Naive thymus-derived CD8-positive, alpha-beta T cell (primary cell): ENCODE data around the gene URGCP. TPM values are rescaled to one million over a fixed set of nuclear protein-coding genes. Genes with fewer than 3 reads are reported as not detected.

Experiments used
- ATAC-seq, 2 donors: fragments of 150-1000 bp; cut with Tn5 transposase in 1 of 2; sonication (Bioruptor Pico), chemical (Tn5 transposase) in 1 of 2; 1 replicate in 1 of 2; 2 replicates in 1 of 2; pipeline ENCODE4 v1.10.0; 2021; ENCODE audit warnings: mild to moderate bottlenecking in 2 of 2, moderate library complexity in 2 of 2
- POLR2A ChIA-PET: fragments of 350-600 bp; sonication (Branson Sonifier 250); formaldehyde crosslinking; loops from one replicate; lab custom pipeline; 2021; ENCODE audit warnings: antibody characterized with exemption; lab: Charles Lee
- DNase-seq, 10 donors: peaks; one replicate each; pipeline versions ENCODE4 v3.0.0 to v3.0.0-alpha.2; 2020 to 2022
- H3K27ac Mint-ChIP-seq, 10 donors: one replicate each; pipeline ENCODE4 v1.8.0; 2020 to 2022; ENCODE audit warnings: mild to moderate bottlenecking in 10 of 10, mixed read lengths in 10 of 10, moderate library complexity in 4 of 10, inconsistent platforms in 1 of 10
- H3K27me3 Mint-ChIP-seq, 5 donors: one replicate each; pipeline ENCODE4 v1.8.0; 2021 to 2022; ENCODE audit warnings: mixed read lengths in 5 of 5
- H3K36me3 Mint-ChIP-seq, 3 donors: one replicate each; pipeline ENCODE4 v1.8.0; 2020 to 2022; ENCODE audit warnings: mixed read lengths in 3 of 3, mild to moderate bottlenecking in 2 of 3, inconsistent platforms in 1 of 3
- H3K4me1 Mint-ChIP-seq, 4 donors: one replicate each; pipeline ENCODE4 v1.8.0; 2021 to 2022; ENCODE audit warnings: mixed read lengths in 4 of 4
- H3K4me3 Mint-ChIP-seq, 10 donors: one replicate each; pipeline ENCODE4 v1.8.0; 2020 to 2022; ENCODE audit warnings: mild to moderate bottlenecking in 10 of 10, mixed read lengths in 10 of 10, moderate library complexity in 6 of 10, inconsistent platforms in 1 of 10
- H3K9me3 Mint-ChIP-seq, 9 donors: one replicate each; pipeline ENCODE4 v1.8.0; 2020 to 2022; ENCODE audit warnings: mixed read lengths in 9 of 9, mild to moderate bottlenecking in 3 of 9, inconsistent platforms in 1 of 9, moderate library complexity in 1 of 9
- polyA plus RNA-seq, 3 donors: library from polyadenylated mRNA; unstranded; fragments of 300-500 nt; fragmentation: Illumina TruSeq; gene quantifications; one replicate each; pipeline ENCODE4 v1.2.3, GENCODE V29; 2021
- total RNA-seq, 8 experiments: library from RNA in 2 of 8; stranded (reverse) in 2 of 8; gene quantifications; one replicate each; pipeline ENCODE4 v1.2.3 and lab custom pipeline; 2021 to 2026

URGCP gene
- total and polyA plus RNA-seq, 5 experiments from 2014 or later = 20.1 to 34.2 (median 27.9) TPM

- peaks cover 0 to 32% (median 17%) of the 10 kb centered on the region in 3 donors for H3K36me3 Mint-ChIP-seq
- ATAC-seq = peak; percentile 1 to 6
- DNase-seq = peak in 1 of 10 donors; percentile 5
- peak overlapping the region; percentile 92 to 97 (median 95) for H3K4me3 Mint-ChIP-seq
- no peaks in the 10 kb centered on the region for H3K27me3 Mint-ChIP-seq
- POLR2A ChIA-PET = interaction anchor here (0.5 to 1.9 kb wide), 8 partner anchors 20 to 1241 kb away, joined by 4 to 14 read pairs (median 6); partner anchors contain the start of genes MRPL32, PSMA2, STK17A and TBRG4
- peaks cover 4 to 24% (median 23%) of the 10 kb centered on the region in 4 donors for H3K4me1 Mint-ChIP-seq
- peak overlapping the region; percentile 84 to 96 (median 94) for H3K27ac Mint-ChIP-seq
- peaks cover 0 to 1% (median 0%) of the 10 kb centered on the region in 9 donors for H3K9me3 Mint-ChIP-seq
Measured at GRCh38 chr7:43869867-43870240, 36.5 kb downstream of the URGCP start.

- Mint-ChIP-seq H3K4me3 (peak within 1 kb of the TSS; percentile 92 to 97 (median 95)), H3K9me3 (peaks cover 0 to 1% (median 0%) of the 10 kb centered on the region in 9 donors), H3K27me3 (no peaks in the 10 kb centered on the region), H3K27ac (peak within 1 kb of the TSS; percentile 87 to 97 (median 94)), H3K4me1 (peaks cover 4 to 24% (median 23%) of the 10 kb centered on the region in 4 donors), H3K36me3 (peaks cover 0 to 32% (median 17%) of the 10 kb centered on the region in 3 donors)
- ATAC-seq (peak; percentile 95 to 98), DNase-seq (peak; percentile 88 to 97 (median 93))
- POLR2A ChIA-PET = interaction anchor here (0.5 to 1.9 kb wide), 10 partner anchors 21 to 1242 kb away, joined by 3 to 14 read pairs (median 6); partner anchors contain the start of genes MRPL32, PSMA2, STK17A and TBRG4
Measured at GRCh38 chr7:43869006-43869866, 37.2 kb downstream of the URGCP start, which contains the start of gene MRPS24. TSS of gene MRPS24 (minus strand) at chr7:43869517. CDS start at chr7:43869495, 22 bp downstream.

- POLR2A ChIA-PET = interaction anchor here (1.2 to 1.9 kb wide), 5 partner anchors 34 to 936 kb away, joined by 3 to 14 read pairs (median 8); partner anchors contain the start of genes MRPL32, PSMA2, STK17A and UBE2D4
- DNase-seq (peak in 1 of 10 donors; percentile 5), ATAC-seq (no peak)
- Mint-ChIP-seq H3K9me3 (no peaks in the 10 kb centered on the region), H3K4me3 (peak overlapping the region; percentile 86 to 97 (median 95)), H3K4me1 (peaks cover 4 to 24% (median 23%) of the 10 kb centered on the region in 4 donors), H3K27me3 (no peaks in the 10 kb centered on the region), H3K27ac (peak overlapping the region; percentile 86 to 97 (median 91)), H3K36me3 (peaks cover 0 to 32% (median 17%) of the 10 kb centered on the region in 3 donors)
Measured at GRCh38 chr7:43868681-43869005, 37.8 kb downstream of the URGCP start.

DNA sequence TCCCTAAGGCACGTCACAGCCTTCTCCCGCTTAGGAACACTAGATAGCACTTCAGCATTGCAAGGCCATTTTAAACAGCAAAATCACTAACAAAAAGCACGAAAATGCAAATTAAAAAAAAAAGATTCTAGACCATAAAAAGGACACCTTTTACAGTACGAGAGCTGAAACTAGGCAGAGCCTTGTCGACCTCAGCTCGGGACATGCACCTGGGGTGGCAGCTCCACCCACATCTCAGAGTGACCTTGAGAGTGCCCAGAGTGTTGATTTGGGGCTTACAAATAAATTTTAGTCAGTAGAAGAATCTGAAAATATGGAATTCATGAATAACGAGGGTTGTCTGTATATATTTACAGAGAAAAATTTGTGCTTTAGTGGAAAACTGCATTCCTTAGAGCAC is 38.2 kb downstream of the URGCP start:
- POLR2A ChIA-PET = interaction anchor here (1.2 to 1.9 kb wide), 3 partner anchors 34 to 285 kb away, joined by 3 to 8 read pairs (median 6); partner anchors contain the start of gene STK17A
- Mint-ChIP-seq H3K27me3 (no peaks in the 10 kb centered on the region), H3K9me3 (no peaks in the 10 kb centered on the region), H3K27ac (peak overlapping the region; percentile 12 to 97 (median 90)), H3K4me1 (peaks cover 4 to 24% (median 23%) of the 10 kb centered on the region in 4 donors), H3K4me3 (peak overlapping the region; percentile 86 to 97 (median 95)), H3K36me3 (peaks cover 0 to 32% (median 17%) of the 10 kb centered on the region in 3 donors)
- DNase-seq (no peak), ATAC-seq (no peak)

DNA sequence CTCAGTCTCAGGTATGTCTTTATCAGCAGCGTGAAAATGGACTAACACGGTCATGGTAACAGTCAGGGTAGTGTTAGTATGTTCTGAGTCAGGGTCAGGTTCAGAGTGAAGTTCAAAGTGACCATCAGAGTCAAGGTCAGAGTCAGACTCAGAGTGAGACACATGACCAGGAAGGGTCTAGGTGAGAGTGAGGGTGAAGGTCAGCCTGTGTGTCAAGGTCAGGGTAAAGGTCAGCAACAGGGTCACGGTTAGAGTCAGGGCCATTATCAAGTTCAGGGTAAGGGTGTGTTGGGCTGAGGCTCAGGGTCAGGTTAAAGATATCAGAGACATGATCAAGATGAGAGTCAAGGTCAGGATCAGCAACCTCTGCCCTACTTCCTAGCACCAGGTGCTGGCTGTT is 41.1 kb downstream of the URGCP start:
- Mint-ChIP-seq H3K9me3 (no peaks in the 10 kb centered on the region), H3K4me1 (peaks cover 4 to 22% (median 21%) of the 10 kb centered on the region in 4 donors), H3K27me3 (no peaks in the 10 kb centered on the region), H3K4me3 (no peak overlapping the region), H3K36me3 (peaks cover 0 to 32% (median 17%) of the 10 kb centered on the region in 3 donors), H3K27ac (no peak overlapping the region)
- POLR2A ChIA-PET = no interaction called here
- DNase-seq (no peak), ATAC-seq (no peak)

DNA sequence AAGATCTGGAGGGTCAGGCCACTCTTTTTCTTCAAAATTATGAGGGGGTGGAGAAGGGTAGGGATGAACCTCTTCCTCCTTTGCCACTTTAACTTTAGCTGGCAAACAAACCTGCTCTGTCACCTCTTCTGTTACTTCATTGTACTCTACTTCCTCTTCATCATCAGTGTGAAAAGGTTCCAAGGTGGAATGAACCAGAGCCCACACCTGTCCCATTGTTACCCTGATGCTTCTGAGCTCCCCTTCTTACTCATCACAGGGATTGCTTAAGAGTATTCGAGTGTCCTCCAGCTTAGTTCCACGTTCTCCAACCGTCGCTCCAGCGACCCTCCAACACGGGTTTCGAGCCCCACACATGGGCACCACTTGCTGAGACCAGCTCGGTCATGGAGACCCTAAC is 42.3 kb downstream of the URGCP start:
- Mint-ChIP-seq H3K4me3 (no peak overlapping the region), H3K27ac (no peak overlapping the region), H3K36me3 (peaks cover 0 to 32% (median 17%) of the 10 kb centered on the region in 3 donors), H3K9me3 (no peaks in the 10 kb centered on the region), H3K27me3 (no peaks in the 10 kb centered on the region), H3K4me1 (peaks cover 2 to 13% (median 12%) of the 10 kb centered on the region in 4 donors)
- POLR2A ChIA-PET = no interaction called here
- DNase-seq (no peak), ATAC-seq (no peak)

GRCh38 chr7:43856996-43857395 is 49.4 kb downstream of the URGCP start:
- Mint-ChIP-seq H3K27me3 (peaks cover 0 to 4% (median 2%) of the 10 kb centered on the region in 5 donors), H3K36me3 (no peaks in the 10 kb centered on the region), H3K27ac (no peak overlapping the region), H3K4me1 (no peaks in the 10 kb centered on the region), H3K9me3 (no peaks in the 10 kb centered on the region), H3K4me3 (no peak overlapping the region)
- no peak for DNase-seq
- no peak for ATAC-seq
- POLR2A ChIA-PET = no interaction called here

GRCh38 chr7:43856316-43856715 is 50.1 kb downstream of the URGCP start:
- ATAC-seq (no peak), DNase-seq (no peak)
- H3K27ac Mint-ChIP-seq = no peak overlapping the region
- H3K9me3 Mint-ChIP-seq = no peaks in the 10 kb centered on the region
- POLR2A ChIA-PET = no interaction called here
- peaks cover 0 to 4% (median 2%) of the 10 kb centered on the region in 5 donors for H3K27me3 Mint-ChIP-seq
- peaks cover 0 to 2% (median 0%) of the 10 kb centered on the region in 4 donors for H3K4me1 Mint-ChIP-seq
- H3K4me3 Mint-ChIP-seq = no peak overlapping the region
- no peaks in the 10 kb centered on the region for H3K36me3 Mint-ChIP-seq

DNA sequence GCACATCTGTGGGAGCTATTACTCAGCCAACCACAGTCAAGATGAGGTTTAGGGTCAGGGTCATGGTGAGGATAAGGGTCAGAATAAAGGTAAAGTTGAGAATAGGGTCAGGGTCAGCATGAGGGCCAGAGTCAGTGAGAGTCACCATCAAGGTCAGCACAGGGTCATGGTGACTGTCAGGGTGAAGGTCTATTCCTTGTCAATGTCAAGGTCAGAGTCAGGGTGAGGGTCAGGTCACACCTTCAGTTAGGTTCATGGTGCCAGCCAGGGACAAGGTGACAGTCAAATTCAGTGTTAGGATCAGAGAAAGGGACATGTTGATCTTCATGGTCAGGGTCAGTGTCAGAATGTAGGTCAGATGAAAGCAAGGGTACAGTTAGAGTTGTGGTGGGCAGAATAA is 51.2 kb downstream of the URGCP start:
- POLR2A ChIA-PET = no interaction called here
- peaks cover 0 to 2% (median 0%) of the 10 kb centered on the region in 4 donors for H3K4me1 Mint-ChIP-seq
- no peaks in the 10 kb centered on the region for H3K36me3 Mint-ChIP-seq
- H3K27ac Mint-ChIP-seq = no peak overlapping the region
- no peak for ATAC-seq
- no peak for DNase-seq
- no peak overlapping the region for H3K4me3 Mint-ChIP-seq
- peaks cover 0 to 4% (median 2%) of the 10 kb centered on the region in 5 donors for H3K27me3 Mint-ChIP-seq
- no peaks in the 10 kb centered on the region for H3K9me3 Mint-ChIP-seq

GRCh38 chr7:43851805-43852204 is 54.6 kb downstream of the URGCP start:
- no peaks in the 10 kb centered on the region for H3K9me3 Mint-ChIP-seq
- H3K36me3 Mint-ChIP-seq = no peaks in the 10 kb centered on the region
- POLR2A ChIA-PET = no interaction called here
- H3K27me3 Mint-ChIP-seq = peaks cover 0 to 4% (median 3%) of the 10 kb centered on the region in 5 donors
- H3K27ac Mint-ChIP-seq = no peak overlapping the region
- H3K4me1 Mint-ChIP-seq = peaks cover 0 to 2% (median 0%) of the 10 kb centered on the region in 4 donors
- no peak overlapping the region for H3K4me3 Mint-ChIP-seq
- no peak for DNase-seq
- no peak for ATAC-seq

GRCh38 chr7:43850348-43851116 is 55.9 kb downstream of the URGCP start:
- DNase-seq (no peak), ATAC-seq (no peak)
- Mint-ChIP-seq H3K4me3 (no peak overlapping the region), H3K9me3 (no peaks in the 10 kb centered on the region), H3K36me3 (no peaks in the 10 kb centered on the region), H3K27me3 (peaks cover 0 to 10% (median 4%) of the 10 kb centered on the region in 5 donors), H3K4me1 (peaks cover 0 to 2% (median 0%) of the 10 kb centered on the region in 4 donors), H3K27ac (no peak overlapping the region)
- POLR2A ChIA-PET = no interaction called here

- H3K36me3 Mint-ChIP-seq = no peaks in the 10 kb centered on the region
- H3K27me3 Mint-ChIP-seq = peaks cover under 1 to 7% (median 2%) of the 10 kb centered on the region in 5 donors
- no peak overlapping the region for H3K27ac Mint-ChIP-seq
- POLR2A ChIA-PET = no interaction called here
- DNase-seq = no peak
- H3K4me3 Mint-ChIP-seq = no peak overlapping the region
- no peaks in the 10 kb centered on the region for H3K9me3 Mint-ChIP-seq
- peaks cover 0 to 2% (median 0%) of the 10 kb centered on the region in 4 donors for H3K4me1 Mint-ChIP-seq
- ATAC-seq = no peak
Measured at GRCh38 chr7:43849047-43849446, 57.3 kb downstream of the URGCP start.
